Measurements from ENCODE around the gene CEACAM4.

- TF ChIP-seq, protein P1, sequence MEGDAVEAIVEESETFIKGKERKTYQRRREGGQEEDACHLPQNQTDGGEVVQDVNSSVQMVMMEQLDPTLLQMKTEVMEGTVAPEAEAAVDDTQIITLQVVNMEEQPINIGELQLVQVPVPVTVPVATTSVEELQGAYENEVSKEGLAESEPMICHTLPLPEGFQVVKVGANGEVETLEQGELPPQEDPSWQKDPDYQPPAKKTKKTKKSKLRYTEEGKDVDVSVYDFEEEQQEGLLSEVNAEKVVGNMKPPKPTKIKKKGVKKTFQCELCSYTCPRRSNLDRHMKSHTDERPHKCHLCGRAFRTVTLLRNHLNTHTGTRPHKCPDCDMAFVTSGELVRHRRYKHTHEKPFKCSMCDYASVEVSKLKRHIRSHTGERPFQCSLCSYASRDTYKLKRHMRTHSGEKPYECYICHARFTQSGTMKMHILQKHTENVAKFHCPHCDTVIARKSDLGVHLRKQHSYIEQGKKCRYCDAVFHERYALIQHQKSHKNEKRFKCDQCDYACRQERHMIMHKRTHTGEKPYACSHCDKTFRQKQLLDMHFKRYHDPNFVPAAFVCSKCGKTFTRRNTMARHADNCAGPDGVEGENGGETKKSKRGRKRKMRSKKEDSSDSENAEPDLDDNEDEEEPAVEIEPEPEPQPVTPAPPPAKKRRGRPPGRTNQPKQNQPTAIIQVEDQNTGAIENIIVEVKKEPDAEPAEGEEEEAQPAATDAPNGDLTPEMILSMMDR (IDR thresholded peaks at IDR 0.05): no peak
- TF ChIP-seq POLR2A (IDR thresholded peaks at IDR 0.05; ENCODE audit: low read depth): no peak
- no peak for TF ChIP-seq POLR2AphosphoS5 (IDR thresholded peaks at IDR 0.05)
These were observed 41.4 kb upstream of the CEACAM4 start for GRCh38 chr19:41668315-41668714.

Measured in esophagus muscularis mucosa (tissue), 3 donors.